Measurements from ENCODE around the gene EMILIN2.

- TF ChIP-seq GATA2 (IDR thresholded peaks at IDR 0.05; ENCODE audit: low read depth, low read length) (no peak), GATA3 (IDR thresholded peaks at IDR 0.05; ENCODE audit: low read depth, low read length) (no peak)
These were observed 47.5 kb downstream of the EMILIN2 start for GRCh38 chr18:2894131-2894840.
